GM18505 (cell line): Measurements from ENCODE around the gene INTS11.

Experiments used
- ATAC-seq: cut with Tn5 transposase; IDR thresholded peaks from one replicate; pipeline ENCODE4 v1.9.1; 2021; ENCODE audit not compliant: unreplicated experiment
- POLR2A ChIP-seq: IDR thresholded peaks from 4 replicates; pipeline ENCODE4 v1.6.1; 2011; ENCODE audit warnings: borderline replicate concordance; ENCODE audit not compliant: insufficient read depth, insufficient read length; ENCODE audit errors: extremely low read depth

INTS11 gene

DNA sequence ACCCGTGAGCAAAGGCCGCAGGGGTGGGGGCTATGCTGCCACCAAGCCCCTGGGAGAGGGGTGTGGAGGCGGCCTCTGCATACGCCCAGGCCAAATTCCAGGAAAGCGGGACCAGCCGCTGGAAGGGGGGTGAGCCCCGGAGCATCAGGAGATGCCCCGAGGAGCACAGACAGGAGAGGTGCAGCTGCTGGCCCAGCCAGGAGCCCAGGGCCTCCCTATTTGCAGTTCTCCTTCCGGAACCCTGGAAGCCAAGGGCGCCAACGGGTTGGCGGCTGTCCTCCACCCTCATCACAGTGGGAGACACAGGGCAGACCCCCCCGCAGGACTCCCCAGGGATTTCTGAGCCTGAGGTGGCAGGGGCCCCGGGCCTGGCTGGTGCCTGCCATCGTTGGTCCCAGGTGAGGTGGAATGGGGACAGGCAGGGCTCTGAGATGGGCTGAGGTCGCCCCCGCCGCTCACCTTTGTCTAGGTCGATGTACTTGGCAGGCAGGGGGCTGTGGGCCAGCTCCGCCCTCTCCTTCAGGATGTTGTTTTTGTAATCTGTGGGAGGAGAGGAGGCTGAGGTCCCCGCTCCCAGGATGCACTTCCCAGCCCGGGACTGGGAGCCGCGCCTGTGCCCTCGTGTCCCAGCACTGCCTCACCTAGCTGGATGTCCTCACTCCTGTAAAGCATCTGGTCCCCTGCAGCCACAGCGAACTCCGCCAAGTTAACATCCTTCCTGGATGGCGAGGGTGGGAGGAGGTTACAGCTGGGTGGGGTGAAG lies 29.1 kb upstream of the INTS11 start:
- ATAC-seq = no peak
- TF ChIP-seq POLR2A = no peak

DNA sequence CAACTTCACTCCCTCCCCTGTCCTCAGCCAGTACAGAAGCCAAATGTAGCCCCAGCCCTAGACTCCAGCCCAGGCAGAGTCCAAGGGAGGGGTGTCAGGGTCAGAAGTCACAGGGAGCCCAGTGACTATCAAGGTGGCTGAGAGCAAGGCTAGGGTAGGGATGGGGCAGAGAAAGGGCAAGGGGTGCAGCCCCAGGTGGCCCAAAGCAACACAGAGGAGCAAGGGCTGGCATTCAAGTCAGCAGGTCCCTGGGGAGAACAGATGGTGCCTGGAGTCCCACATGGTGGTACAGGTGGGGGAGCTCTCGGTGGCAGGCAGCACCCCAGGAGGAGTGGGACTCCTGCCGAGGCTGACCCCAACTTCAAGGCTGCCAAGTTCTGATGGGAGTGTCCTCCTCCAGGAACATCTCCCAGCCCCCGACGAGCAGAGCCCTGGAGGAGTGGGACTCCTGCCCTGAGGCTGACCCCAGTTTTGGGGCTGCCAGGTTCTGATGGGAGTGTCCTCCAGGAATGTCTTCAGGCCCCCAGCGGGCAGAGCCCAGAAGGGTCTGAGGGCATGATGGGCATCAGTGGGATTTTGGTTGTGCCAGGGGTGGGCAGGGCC lies 28.4 kb upstream of the INTS11 start:
- no peak for ATAC-seq
- no peak for TF ChIP-seq POLR2A

DNA sequence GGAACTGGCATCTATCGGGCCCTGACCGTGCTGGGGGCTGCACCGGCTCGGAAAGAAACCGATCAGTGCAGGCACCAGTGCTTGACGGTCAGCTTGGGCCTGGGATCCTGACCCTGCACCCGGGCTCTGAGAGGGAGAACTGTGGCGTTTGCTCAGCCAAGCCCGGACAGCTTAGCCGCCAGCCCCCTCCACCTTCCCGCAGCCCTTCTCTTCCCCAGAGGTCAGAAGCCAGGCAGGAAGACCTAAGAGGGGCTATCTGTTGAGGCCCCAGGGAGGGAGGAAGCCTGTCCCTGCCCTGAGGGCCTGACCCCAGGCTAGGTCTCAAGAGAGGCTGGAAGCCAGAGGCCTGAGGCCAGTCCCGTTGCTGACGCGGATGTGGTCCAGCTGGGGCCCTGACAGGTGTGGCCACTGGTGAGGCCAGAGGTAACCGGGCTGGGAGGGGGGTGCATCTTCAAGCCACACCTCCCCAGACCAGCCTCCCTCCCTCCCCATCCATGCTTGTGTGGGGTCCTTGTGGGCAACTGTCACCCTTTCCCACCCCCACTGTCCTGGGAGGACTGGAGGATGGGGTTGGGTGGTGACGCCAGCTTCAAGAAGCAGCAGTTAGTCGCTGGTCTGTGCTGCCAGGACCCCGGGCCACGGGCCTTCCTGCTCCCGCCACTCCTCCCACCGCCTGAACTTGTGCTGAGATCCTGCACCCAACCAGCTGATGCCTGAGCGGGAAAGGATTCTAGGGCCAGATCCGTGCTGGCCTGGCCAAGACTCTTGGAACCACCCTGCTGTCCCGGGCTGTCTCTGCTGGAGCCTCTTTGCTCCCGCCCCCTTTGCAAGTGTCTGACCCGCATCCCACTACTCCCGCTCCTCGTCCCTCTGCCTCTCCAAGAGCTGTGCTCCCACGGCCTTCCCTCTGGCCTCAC lies 27.3 kb upstream of the INTS11 start:
- no peak for ATAC-seq
- TF ChIP-seq POLR2A = no peak

- ATAC-seq = peak; percentile 58
- TF ChIP-seq POLR2A = peak; percentile 67
These were observed 25.0 kb upstream of the INTS11 start, which contains the start of gene DVL1 for GRCh38 chr1:1349256-1350012. Gene DVL1 (minus strand): TSS chr1:1349418. CDS start chr1:1349065, 353 bp downstream.

DNA sequence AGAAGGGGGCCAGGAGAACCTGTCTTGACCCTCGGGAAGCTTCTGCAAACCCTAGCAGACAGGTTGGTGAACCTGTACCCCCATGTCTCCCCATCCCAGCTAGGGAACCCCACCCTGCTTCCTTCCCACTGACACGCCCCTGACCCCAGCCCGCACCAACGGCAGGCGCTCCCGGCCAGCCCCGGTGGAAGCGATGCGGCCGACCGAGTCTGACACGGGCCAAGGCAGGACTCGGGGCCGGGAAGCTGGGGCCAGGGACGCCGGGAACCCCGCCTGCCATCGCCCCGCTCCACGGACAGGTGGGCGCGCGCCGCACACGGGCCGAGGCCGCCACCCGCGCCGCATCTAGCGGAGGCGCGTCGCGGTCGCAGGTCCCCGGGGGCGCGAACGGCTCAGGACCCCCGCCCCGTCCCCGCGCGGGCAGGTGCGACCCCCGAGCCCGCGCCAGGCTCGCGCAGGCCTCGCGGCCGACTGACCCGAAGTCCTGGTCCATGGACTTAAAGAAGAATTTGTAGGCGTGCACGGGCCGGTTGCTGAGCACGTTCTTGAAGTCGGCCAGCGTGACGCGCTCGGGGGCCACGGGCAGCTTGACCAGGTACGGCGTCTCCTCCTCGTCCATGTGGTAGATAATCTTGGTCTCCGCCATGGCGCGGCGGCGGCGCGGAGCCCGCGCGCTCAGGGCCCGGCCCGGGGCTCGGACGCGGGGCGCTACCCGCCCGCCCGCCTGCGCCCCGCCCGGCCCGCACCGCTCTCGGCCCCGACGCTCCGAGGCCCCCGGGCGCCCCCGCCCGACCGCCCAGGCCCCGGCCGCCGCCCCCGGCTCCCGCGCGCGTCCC lies 24.2 kb upstream of the INTS11 start:
- peak; percentile 37 for ATAC-seq

DNA sequence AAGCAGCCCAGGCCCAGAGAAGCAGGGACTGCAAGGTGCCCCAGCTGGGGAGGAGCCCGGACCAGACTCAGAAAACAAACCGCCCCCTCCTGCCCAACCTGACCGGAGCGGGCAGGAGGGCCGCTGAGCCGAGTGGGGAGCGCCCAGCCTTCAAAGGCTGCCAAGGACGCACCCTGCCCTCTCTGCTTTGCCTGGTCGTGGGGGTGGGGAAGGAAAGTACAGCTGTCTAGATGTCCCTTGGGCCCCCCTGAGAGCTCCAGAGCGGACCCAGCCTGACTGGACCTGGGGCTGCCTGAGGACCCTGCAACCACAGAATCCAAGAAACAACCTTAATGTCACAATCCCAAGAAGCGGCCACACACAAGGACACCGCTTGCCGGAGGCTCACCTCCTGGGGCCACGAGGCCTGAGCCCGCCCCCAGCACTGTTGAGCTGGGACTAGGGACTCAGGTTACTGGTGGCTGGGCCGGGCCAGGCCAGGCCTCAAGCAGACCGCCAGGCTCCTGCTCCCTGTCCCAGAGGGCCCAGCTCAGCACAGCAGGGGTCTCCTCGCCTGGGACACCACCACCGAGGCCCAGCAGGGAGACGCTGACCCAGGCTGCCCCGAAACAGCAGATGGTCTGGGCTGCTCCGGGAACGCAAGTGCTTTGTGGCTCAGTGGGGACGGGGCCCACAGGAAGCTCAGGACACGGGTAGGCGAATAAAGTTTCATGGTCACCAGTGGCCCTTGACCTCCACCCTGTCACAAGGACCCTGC lies 23.4 kb upstream of the INTS11 start:
- TF ChIP-seq POLR2A = no peak
- ATAC-seq = no peak

More for the DNA sequence above, 24.2 kb upstream of the INTS11 start:
- TF ChIP-seq POLR2A = no peak

GRCh38 chr1:1347026-1347595 lies 22.7 kb upstream of the INTS11 start:
- TF ChIP-seq POLR2A = no peak
- ATAC-seq = no peak

DNA sequence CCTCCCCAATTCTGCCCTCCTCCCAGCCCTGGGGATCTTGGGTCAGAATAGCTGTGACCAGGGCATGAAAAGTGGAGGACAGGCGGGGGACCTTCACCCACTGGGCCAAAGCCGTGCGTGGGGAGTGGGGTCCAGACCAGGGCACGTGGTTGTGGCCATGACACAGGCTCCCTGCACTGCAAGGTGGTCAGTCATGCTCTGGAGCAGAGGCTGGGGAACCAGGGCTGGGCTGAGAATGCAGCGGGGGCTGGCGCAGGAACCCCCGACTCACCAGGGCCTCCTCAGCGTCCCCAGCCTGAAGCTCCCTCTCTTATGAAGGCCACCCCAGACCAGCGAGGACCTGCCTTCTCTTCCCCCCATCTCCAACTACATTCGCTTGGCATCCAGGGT lies 22.0 kb upstream of the INTS11 start:
- TF ChIP-seq POLR2A = no peak
- no peak for ATAC-seq

GRCh38 chr1:1345860-1346500 lies 21.5 kb upstream of the INTS11 start:
- no peak for TF ChIP-seq POLR2A
- no peak for ATAC-seq

- ATAC-seq = no peak
- TF ChIP-seq POLR2A = no peak
These were observed 20.9 kb upstream of the INTS11 start for GRCh38 chr1:1345384-1345783.

DNA sequence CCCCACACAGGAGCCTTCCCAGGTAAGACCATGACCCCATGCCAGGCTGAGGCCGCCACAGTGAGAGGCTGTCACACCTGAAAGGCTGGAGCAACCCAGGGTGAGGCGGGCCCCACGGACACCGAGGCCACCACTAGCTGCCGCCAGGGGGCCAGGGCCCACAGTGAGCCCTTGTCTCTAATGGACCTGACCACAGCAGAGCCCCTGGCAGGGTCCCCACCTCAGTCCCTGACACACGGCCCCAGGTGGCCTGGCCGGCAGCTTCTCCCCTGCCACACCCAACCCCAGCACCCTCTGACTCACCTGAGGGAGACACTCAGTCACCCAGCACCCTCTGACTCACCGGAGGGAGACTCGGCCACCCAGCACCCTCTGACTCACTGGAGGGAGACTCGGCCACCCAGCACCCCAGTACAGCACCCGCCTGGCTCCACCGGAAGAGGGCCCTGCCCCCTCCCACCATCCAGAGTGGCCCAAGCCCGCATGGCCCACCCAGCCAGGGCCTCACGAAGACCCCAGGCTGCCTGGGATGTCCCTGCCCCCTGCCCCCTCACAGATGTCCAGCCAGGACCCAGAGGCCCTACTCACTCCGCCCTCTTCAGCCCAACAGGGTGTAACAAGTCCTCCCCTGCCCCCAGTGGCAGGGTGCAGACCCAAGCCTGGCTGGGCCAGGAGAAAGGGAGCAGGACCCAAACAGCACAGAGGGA lies 20.3 kb upstream of the INTS11 start:
- TF ChIP-seq POLR2A = no peak
- ATAC-seq = no peak
